Airway epithelial cell (primary cell): ENCODE results near the gene HELZ2. TPM values are rescaled to one million over a fixed set of nuclear protein-coding genes. Genes with fewer than 3 reads are reported as not detected.

Experiments
- total RNA-seq: library from RNA; depleted of rRNA; stranded (reverse); fragments of >200 nt; gene quantifications from 2 replicates; pipeline ENCODE4 v1.2.3, GENCODE V29; 2015

The HELZ2 gene, protein sequence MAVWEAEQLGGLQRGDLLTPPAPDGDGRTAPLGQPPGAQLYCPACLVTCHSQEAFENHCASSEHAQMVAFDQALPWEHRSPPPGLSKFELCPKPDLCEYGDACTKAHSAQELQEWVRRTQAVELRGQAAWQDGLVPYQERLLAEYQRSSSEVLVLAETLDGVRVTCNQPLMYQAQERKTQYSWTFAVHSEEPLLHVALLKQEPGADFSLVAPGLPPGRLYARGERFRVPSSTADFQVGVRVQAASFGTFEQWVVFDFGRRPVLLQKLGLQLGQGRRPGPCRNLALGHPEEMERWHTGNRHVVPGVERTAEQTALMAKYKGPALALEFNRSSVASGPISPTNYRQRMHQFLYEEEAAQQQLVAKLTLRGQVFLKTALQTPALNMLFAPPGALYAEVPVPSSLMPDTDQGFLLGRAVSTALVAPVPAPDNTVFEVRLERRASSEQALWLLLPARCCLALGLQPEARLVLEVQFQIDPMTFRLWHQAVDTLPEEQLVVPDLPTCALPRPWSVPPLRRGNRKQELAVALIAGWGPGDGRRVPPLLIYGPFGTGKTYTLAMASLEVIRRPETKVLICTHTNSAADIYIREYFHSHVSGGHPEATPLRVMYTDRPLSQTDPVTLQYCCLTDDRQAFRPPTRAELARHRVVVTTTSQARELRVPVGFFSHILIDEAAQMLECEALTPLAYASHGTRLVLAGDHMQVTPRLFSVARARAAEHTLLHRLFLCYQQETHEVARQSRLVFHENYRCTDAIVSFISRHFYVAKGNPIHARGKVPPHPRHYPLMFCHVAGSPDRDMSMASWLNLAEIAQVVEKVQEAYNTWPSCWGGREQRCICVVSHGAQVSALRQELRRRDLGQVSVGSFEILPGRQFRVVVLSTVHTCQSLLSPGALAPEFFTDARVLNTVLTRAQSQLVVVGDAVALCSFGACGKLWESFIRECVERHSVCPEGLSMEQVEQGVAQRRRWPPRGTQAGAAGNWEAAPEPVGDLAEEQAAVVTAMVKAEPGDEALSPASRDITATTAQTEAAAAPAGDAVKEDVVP (N-terminal part only)
- total RNA-seq: 21.7 and 26.6 TPM in 2 replicates

GRCh38 chr20:63574156-63574828, at the start of gene HELZ2:
Gene HELZ2, minus strand, starts transcription at chr20:63574239. Its CDS starts 1,854 bp downstream, at chr20:63572385.

DNA sequence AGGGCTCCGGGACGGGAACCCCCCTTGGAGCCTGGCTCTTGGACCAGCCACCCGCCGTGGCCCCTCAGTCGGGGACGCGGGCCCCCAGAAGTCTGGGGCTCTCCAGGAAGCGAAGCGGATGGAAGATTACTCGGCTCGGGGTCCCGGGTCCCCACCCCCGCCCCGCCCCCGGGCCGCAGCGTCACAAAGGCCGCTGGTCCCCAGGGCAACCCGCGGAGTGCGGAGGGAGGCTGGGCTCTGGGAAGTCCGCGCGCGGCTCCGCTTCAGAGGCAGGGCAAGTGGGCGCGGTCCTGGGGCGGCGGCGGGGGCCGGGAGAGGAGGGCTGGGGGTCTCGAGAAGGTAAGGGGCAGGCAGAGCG, 20.1 kb downstream of the HELZ2 start, which contains the start of gene FNDC11:
Gene FNDC11 (plus strand): TSS at position 227 of the 358 bp plus-strand sequence. CDS start 1,505 bp downstream, outside the sequence.

GRCh38 chr20:63547725-63548480, 26.1 kb downstream of the HELZ2 start, which contains the start of gene SRMS:
Gene SRMS, minus strand, starts transcription at chr20:63547749. Its CDS starts 286 bp downstream, at chr20:63547463.

DNA sequence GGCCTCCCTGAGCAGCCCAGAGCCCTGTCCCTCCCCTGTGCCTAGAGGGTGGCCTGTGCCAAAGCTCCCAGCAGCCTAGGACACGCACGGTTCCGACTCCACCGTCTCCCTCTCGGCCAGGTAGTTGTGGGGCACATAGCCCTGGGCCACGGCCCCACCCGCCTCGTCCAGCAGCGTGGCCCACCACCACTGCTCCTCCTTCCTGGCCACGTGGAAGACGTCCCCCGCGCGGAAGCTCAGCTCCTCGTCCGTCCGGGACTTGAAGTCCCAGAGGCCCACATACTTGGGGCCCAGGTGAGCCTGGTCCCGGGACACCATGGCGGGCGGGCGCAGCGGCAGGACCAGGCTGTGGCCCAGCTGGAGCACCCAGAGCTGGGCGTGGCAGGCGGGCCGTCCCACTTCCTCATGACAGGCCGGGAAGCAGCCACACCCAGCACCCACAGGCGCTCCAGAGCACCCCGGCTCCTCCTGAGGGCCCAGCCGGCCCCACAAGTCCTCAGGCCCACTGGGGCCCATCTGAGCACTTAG, 37.0 kb downstream of the HELZ2 start, which contains the start of gene PTK6:
Gene PTK6 (minus strand): TSS at position 380 of the 528 bp plus-strand sequence. CDS start 62 bp downstream, at position 318.

Other genes with a start within 250 kb of the HELZ2 start
- not detected in 2 replicates for gene CHRNA4, start 212.9 kb downstream of the HELZ2 start, total RNA-seq
- not detected in 2 replicates for gene KCNQ2, start 101.6 kb downstream of the HELZ2 start, total RNA-seq
- gene EEF1A2, start 75.2 kb downstream of the HELZ2 start, total RNA-seq: 2.3 and 3.2 TPM in 2 replicates
- 228 and 415 TPM in 2 replicates for gene PPDPF, start 53.5 kb downstream of the HELZ2 start, total RNA-seq
- 0.70 and 1.2 TPM in 2 replicates for gene PTK6, start 36.9 kb downstream of the HELZ2 start, total RNA-seq
- 0.35 TPM in 1 of 2 replicates, not detected in the other for gene SRMS, start 26.5 kb downstream of the HELZ2 start, total RNA-seq
- gene FNDC11, start 20.1 kb downstream of the HELZ2 start, total RNA-seq: 0.42 and 1.3 TPM in 2 replicates
- gene GMEB2, start 52.9 kb upstream of the HELZ2 start, total RNA-seq: 7.5 and 11.6 TPM in 2 replicates
- gene STMN3, start 79.2 kb upstream of the HELZ2 start, total RNA-seq: 4.1 and 5.6 TPM in 2 replicates
- gene RTEL1, start 84.1 kb upstream of the HELZ2 start, total RNA-seq: 12.5 and 13.0 TPM in 2 replicates
- 31.8 and 39.1 TPM in 2 replicates for gene TNFRSF6B, start 122.4 kb upstream of the HELZ2 start, total RNA-seq
- gene ARFRP1, start 133.7 kb upstream of the HELZ2 start, total RNA-seq: 37.6 and 49.9 TPM in 2 replicates
- 22.0 and 35.1 TPM in 2 replicates for gene ZGPAT, start 133.8 kb upstream of the HELZ2 start, total RNA-seq
- 6.3 and 10.9 TPM in 2 replicates for gene LIME1, start 162.4 kb upstream of the HELZ2 start, total RNA-seq
- 88.0 and 107 TPM in 2 replicates for gene SLC2A4RG, start 165.5 kb upstream of the HELZ2 start, total RNA-seq